Renal cortex interstitium (tissue), 11 donors: ENCODE results near the gene DONSON. TPM values are rescaled to one million over a fixed set of nuclear protein-coding genes. Genes with fewer than 3 reads are reported as not detected.

Experiments used
- DNase-seq, 11 donors: peaks; one replicate each; pipeline ENCODE4 v3.0.0-alpha.2; 2013; ENCODE audit warnings: low read depth in 9 of 11, low spot score in 4 of 11; ENCODE audit errors: extremely low read depth in 1 of 11
- polyA plus RNA-seq, 3 donors: library from polyadenylated mRNA; unstranded; fragments of 120-200 nt; gene quantifications; one replicate each; pipeline ENCODE4 v1.2.1, GENCODE V29; 2013; ENCODE audit not compliant: insufficient read length in 3 of 3

The DONSON gene
- polyA plus RNA-seq, 3 donors, result 33.9 to 38.4 (median 36.8) TPM

DNA sequence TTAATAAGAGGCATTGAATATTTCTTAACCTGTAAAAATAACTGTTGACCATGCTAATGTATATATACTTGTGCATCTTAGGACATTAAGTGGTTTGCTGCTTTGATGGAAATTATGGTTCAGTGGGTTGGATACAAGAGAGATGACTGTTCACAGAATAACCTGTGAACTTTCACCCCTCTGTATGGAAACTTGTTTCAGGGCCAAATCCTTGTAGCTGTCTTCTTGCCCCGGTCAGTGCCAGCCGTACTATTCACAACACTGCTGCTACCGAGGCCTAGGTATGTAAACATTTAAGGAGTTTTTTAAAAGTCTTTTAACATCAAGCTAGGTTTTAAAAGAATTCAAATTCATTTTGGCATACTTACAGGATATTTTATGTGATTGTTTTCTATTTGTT lies 16.1 kb downstream of the DONSON start:
- no peak for DNase-seq

- DNase-seq, result no peak
These were observed 18.5 kb downstream of the DONSON start for GRCh38 chr21:33569991-33570390.

GRCh38 chr21:33568448-33568847 lies 20.0 kb downstream of the DONSON start:
- no peak for DNase-seq

GRCh38 chr21:33567914-33568313 lies 20.6 kb downstream of the DONSON start:
- no peak for DNase-seq

- DNase-seq, result no peak
These were observed 22.0 kb downstream of the DONSON start for GRCh38 chr21:33566514-33566913.

DNA sequence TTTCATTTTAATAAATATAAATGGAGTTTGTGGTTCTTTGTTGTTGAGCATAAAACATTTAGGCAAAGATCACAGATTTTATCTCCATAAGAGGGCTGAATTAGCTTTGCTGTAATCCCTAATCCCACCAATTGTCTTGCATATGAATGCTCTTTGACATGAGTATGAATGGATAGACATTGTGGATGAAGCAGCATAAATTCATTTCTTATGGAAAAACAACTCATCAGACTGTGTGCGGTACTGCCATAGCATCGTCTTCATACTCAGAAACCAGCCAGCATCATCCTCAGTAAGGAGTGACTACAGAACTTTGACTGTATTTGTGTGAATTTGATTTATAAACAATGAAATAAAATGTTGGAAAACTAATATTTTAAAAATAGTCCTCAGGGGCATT lies 26.1 kb downstream of the DONSON start:
- no peak for DNase-seq

GRCh38 chr21:33561373-33561772 lies 27.1 kb downstream of the DONSON start:
- DNase-seq, result no peak

DNA sequence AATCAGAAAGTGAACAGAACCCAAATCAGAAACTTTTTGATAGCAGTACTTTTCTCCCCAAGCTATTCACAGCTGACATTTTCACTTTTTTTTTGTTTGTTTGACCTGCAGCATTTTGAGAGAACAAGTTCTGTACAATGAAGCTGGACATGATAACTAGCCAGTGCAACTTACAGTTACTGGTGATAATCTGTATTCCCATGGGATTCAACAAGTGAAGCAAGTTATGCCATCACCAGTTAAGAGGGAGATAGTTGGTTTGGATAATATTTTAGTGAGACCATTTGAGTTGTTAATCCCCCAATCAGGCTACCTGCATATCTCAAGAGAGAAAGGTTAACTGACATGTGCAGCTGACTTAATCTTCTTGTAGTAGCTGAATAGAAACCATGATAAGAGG lies 27.5 kb downstream of the DONSON start:
- no peak for DNase-seq

- no peak for DNase-seq
These were observed 28.7 kb downstream of the DONSON start for GRCh38 chr21:33559813-33560212.

GRCh38 chr21:33558777-33559421 lies 29.6 kb downstream of the DONSON start:
- DNase-seq, result no peak

- DNase-seq, result no peak
These were observed 31.0 kb downstream of the DONSON start for GRCh38 chr21:33557447-33557846.

DNA sequence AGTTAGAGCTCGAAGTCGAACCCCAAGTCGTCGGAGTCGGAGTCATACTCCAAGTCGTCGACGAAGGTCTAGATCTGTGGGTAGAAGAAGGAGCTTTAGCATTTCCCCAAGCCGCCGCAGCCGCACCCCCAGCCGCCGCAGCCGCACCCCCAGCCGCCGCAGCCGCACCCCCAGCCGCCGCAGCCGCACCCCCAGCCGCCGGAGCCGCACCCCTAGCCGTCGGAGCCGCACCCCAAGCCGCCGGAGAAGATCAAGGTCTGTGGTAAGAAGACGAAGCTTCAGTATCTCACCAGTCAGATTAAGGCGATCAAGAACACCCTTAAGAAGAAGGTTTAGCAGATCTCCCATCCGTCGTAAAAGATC lies 33.5 kb downstream of the DONSON start:
- no peak for DNase-seq

- DNase-seq, result no peak
These were observed 34.1 kb downstream of the DONSON start for GRCh38 chr21:33554236-33554981.

DNA sequence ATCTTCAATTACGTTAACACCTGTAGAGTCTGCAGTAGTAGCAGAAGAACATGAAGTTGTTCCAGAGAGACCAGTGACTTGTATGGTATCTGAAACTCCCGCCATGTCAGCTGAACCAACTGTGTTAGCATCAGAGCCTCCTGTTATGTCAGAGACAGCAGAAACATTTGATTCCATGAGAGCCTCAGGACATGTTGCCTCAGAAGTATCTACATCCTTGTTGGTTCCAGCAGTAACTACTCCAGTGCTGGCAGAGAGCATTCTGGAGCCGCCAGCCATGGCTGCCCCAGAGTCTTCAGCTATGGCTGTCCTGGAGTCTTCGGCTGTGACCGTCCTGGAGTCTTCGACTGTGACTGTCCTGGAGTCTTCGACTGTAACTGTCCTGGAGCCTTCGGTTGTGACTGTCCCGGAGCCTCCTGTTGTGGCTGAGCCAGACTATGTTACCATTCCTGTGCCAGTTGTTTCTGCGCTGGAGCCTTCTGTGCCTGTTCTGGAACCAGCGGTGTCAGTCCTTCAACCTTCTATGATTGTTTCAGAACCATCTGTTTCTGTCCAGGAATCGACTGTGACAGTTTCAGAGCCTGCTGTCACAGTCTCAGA lies 35.4 kb downstream of the DONSON start:
- no peak for DNase-seq

- DNase-seq, result no peak
These were observed 36.1 kb downstream of the DONSON start for GRCh38 chr21:33552093-33552998.

DNA sequence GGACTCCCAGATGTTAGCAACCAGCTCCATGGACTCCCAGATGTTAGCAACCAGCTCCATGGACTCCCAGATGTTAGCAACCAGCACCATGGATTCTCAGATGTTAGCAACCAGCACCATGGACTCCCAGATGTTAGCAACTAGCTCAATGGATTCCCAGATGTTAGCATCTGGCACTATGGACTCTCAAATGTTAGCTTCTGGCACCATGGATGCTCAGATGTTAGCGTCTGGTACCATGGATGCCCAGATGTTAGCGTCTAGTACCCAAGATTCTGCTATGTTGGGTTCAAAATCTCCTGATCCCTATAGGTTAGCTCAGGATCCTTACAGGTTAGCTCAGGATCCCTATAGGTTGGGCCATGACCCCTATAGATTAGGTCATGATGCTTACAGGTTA lies 36.8 kb downstream of the DONSON start:
- DNase-seq, result no peak

- DNase-seq, result no peak
These were observed 37.5 kb downstream of the DONSON start for GRCh38 chr21:33550772-33551660.

DNA sequence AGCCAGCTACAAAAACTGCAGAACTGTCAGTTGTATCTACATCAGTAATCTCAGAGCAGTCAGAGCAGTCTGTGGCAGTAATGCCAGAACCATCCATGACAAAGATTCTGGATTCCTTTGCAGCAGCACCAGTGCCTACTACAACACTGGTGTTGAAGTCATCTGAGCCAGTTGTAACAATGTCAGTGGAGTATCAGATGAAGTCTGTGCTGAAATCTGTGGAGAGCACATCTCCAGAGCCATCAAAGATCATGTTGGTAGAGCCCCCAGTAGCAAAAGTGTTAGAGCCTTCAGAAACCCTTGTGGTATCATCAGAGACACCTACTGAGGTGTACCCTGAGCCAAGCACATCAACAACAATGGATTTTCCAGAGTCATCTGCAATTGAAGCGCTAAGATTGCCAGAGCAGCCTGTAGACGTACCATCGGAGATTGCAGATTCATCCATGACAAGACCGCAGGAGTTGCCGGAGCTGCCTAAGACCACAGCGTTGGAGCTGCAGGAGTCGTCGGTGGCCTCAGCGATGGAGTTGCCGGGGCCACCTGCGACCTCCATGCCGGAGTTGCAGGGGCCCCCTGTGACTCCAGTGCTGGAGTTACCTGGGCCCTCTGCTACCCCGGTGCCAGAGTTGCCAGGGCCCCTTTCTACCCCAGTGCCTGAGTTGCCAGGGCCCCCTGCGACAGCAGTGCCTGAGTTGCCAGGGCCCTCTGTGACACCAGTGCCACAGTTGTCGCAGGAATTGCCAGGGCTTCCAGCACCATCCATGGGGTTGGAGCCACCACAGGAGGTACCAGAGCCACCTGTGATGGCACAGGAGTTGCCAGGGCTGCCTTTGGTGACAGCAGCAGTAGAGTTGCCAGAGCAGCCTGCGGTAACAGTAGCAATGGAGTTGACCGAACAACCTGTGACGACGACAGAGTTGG lies 38.4 kb downstream of the DONSON start:
- DNase-seq, result no peak
